HG03432 (cell line): Measurements from ENCODE around the gene SH3PXD2A.
A peak's percentile ranks its signal among the peaks of the same experiment; 100 is the strongest.
"Not testable (repeated sequence)": the region's sequence is repeated elsewhere in the genome, so short reads cannot be mapped to it uniquely, and the experiment has no call there.

Experiments used
- ATAC-seq: cut with Tn5 transposase; IDR thresholded peaks from one replicate; pipeline ENCODE4 v1.9.1; 2021; ENCODE audit warnings: mild to moderate bottlenecking, moderate library complexity; ENCODE audit not compliant: unreplicated experiment

SH3PXD2A gene

GRCh38 chr10:103751667-103752290 lies 103.6 kb downstream of the SH3PXD2A start:
- ATAC-seq: no peak

- no peak for ATAC-seq
Measured at GRCh38 chr10:103750836-103751235, 104.5 kb downstream of the SH3PXD2A start.

GRCh38 chr10:103749779-103750178 lies 105.6 kb downstream of the SH3PXD2A start:
- ATAC-seq: no peak

DNA sequence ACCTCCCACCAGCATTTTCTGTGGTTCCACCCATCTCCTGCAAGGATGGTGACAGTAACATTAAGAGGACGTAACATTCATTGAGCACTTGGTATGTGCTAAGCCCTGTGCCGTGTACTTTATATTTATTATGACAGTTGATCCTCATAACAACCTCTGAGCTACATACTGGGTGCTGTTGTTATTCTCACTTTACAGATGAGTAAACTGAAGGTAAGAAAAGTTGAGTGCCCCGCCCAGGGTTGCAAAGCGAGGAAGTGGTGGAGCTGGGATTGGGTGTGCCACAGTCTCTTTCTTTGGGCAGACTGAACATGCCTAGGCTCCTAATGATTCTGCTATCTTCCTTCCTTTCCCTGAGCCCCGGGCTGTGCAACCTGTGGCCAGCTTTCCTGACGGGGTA lies 107.4 kb downstream of the SH3PXD2A start:
- no peak for ATAC-seq

GRCh38 chr10:103747193-103747865 lies 108.0 kb downstream of the SH3PXD2A start:
- ATAC-seq: no peak

- ATAC-seq: no peak
Measured at GRCh38 chr10:103746598-103746997, 108.8 kb downstream of the SH3PXD2A start.

- no peak for ATAC-seq
Measured at GRCh38 chr10:103745341-103746247, 109.8 kb downstream of the SH3PXD2A start.

DNA sequence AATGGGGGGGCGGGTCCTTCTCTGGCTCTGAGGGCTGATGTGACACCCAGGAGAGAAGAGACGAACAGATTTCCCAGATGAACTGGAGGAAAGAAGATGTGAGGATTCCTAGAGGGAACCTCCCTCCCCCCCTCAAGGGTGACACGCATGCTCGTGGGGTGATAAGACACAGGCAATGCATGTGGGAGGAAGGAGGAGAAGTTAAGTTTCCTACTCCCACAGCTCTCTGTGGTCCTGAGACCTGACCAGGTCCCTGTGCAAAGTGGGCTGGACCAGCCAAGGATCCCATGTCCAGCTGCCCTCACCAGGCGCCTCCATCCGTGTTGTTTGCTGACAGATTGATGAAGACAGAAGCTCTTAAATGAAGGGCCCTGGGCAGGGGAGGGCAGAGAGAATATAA lies 112.6 kb downstream of the SH3PXD2A start:
- ATAC-seq: no peak

- ATAC-seq: no peak
Measured at GRCh38 chr10:103740611-103741010, 114.8 kb downstream of the SH3PXD2A start.

GRCh38 chr10:103739039-103739764 lies 116.2 kb downstream of the SH3PXD2A start:
- no peak for ATAC-seq

GRCh38 chr10:103737735-103738367 lies 117.5 kb downstream of the SH3PXD2A start:
- ATAC-seq: no peak

DNA sequence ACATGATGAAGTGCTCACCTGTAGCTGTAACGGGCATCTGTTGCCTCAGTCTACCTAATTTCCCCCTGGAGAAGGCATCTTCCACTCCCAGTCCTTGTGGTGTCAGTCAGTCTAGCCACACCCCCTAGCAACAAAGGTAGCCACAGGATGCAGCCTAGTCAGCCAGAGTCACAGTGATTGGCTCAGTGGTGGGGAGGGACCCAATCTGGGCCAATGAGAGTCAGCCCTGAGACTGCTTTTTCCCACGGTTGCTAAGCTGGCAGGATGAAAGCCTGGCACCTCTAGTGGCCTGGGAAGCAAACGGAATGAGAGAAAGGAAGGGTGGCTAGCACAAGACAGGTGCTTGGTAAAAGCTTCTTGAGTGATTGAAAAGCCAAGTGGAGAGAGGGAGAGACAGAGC lies 118.6 kb downstream of the SH3PXD2A start:
- peak; percentile 54 for ATAC-seq

GRCh38 chr10:103736044-103736443 lies 119.3 kb downstream of the SH3PXD2A start:
- no peak for ATAC-seq

GRCh38 chr10:103734731-103735130 lies 120.6 kb downstream of the SH3PXD2A start:
- no peak for ATAC-seq

- no peak for ATAC-seq
Measured at GRCh38 chr10:103733045-103733419, 122.3 kb downstream of the SH3PXD2A start.

DNA sequence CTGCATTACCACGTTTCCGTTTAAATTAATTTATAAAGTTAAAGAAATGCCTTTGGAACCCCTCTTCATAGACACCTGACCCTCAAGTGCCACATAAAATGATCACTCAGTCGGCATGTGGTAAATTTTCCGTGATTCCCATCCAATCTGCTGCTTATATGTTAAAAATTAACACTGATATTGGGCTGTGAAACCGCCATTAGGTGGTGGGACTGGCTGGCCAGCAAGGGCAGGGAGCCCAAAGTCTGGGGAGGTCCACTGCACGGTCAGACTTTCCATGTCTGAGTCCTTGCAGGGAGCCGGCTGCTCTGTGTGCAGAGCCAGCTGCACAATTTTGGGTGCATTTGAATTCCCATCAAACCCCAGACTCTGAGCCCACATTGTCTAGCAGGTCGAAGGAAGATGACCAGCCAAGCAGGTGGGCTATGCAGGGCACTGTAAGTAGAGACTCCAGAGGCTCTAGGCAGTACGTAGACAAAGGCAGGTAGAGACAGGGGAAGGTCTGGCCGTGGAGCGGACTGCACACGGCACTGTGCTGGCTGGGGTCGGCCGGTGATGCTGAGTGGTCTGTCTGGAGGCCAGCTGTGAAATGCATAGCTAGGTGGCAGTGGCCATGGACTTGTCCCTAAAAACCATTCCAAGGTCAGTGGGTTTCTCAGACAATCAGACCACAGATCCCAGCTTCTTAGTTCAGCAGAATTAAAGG lies 122.9 kb downstream of the SH3PXD2A start:
- no peak for ATAC-seq

- no peak for ATAC-seq
Measured at GRCh38 chr10:103731609-103732270, 123.6 kb downstream of the SH3PXD2A start.

- not testable (repeated sequence) for ATAC-seq
Measured at GRCh38 chr10:103731026-103731425, 124.3 kb downstream of the SH3PXD2A start.

GRCh38 chr10:103729851-103730250 lies 125.5 kb downstream of the SH3PXD2A start:
- no peak for ATAC-seq
